Neural cell (in vitro differentiated cells): Measurements from ENCODE around the gene PSMA6. TPM values are rescaled to one million over a fixed set of nuclear protein-coding genes. Genes with fewer than 3 reads are reported as not detected.

Experiments
- H2AFZ ChIP-seq: fragments of 200-600, 300-800 bp; sonication (generic), shearing (Covaris generic); 2 replicates; pipeline ENCODE4 v1.6.0; 2014; ENCODE audit warnings: low read depth, mild to moderate bottlenecking, antibody characterized with exemption, low read length, moderate library complexity
- H3F3A ChIP-seq: fragments of 200-600 bp; shearing (Covaris generic); 2 replicates; pipeline ENCODE4 v1.6.1; 2016; ENCODE audit warnings: mild to moderate bottlenecking, moderate library complexity, mixed read lengths, antibody characterized with exemption, low read length; ENCODE audit not compliant: insufficient read depth, poor library complexity, severe bottlenecking
- H3K27ac ChIP-seq: fragments of 200-600, 300-800 bp; sonication (generic), shearing (Covaris generic); 2 replicates; pipeline ENCODE4 v1.5.1; 2014; ENCODE audit warnings: mild to moderate bottlenecking, low read length, moderate library complexity
- H3K27me3 ChIP-seq: fragments of 300-800, 200-600 bp; sonication (generic), shearing (Covaris generic); 2 replicates; pipeline ENCODE4 v1.6.0; 2014; ENCODE audit warnings: mild to moderate bottlenecking, low read depth, low read length, moderate library complexity; ENCODE audit not compliant: insufficient read depth
- H3K36me3 ChIP-seq: fragments of 300-800, 200-600 bp; sonication (generic), shearing (Covaris generic); 2 replicates; pipeline ENCODE4 v1.5.1; 2014; ENCODE audit warnings: mild to moderate bottlenecking, antibody characterized with exemption, low read length, moderate library complexity; ENCODE audit not compliant: insufficient read depth
- H3K4me2 ChIP-seq: fragments of 300-800, 200-600 bp; sonication (generic), shearing (Covaris generic); 2 replicates; pipeline ENCODE4 v1.6.0; 2014; ENCODE audit warnings: mild to moderate bottlenecking, low read length
- H3K4me3 ChIP-seq: fragments of 300-800, 200-600 bp; sonication (generic), shearing (Covaris generic); 2 replicates; pipeline ENCODE4 v1.5.1; 2014; ENCODE audit warnings: mild to moderate bottlenecking, low read length, moderate library complexity
- H3K79me2 ChIP-seq: fragments of 200-600 bp; shearing (Covaris generic); replicated peaks from 2 replicates; pipeline ENCODE4 v1.6.0; 2014; ENCODE audit warnings: mild to moderate bottlenecking, low read length, moderate library complexity; ENCODE audit not compliant: insufficient read depth
- H3K9ac ChIP-seq: fragments of 300-800, 200-600 bp; sonication (generic), shearing (Covaris generic); 2 replicates; pipeline ENCODE4 v1.6.1; 2016; ENCODE audit warnings: mild to moderate bottlenecking, low read length, mixed read lengths
- H3K9me2 ChIP-seq: fragments of 200-600 bp; shearing (Covaris generic); 2 replicates; pipeline ENCODE4 v1.6.1; 2016; ENCODE audit warnings: mild to moderate bottlenecking, low read length, mixed read lengths; ENCODE audit not compliant: insufficient read depth
- H3K9me3 ChIP-seq: fragments of 200-600, 300-800 bp; sonication (generic), shearing (Covaris generic); 2 replicates; pipeline ENCODE4 v1.6.1; 2016; ENCODE audit warnings: mild to moderate bottlenecking, mixed run types, low read length, moderate library complexity, mixed read lengths
- H4K20me1 ChIP-seq: fragments of 200-600 bp; shearing (Covaris generic); 2 replicates; pipeline ENCODE4 v1.6.1; 2016; ENCODE audit warnings: mild to moderate bottlenecking, mixed run types; ENCODE audit not compliant: insufficient read depth
- EP300 ChIP-seq: fragments of 450-650 bp; conservative IDR thresholded peaks from 2 replicates; pipeline ENCODE4 v1.6.1; 2014; ENCODE audit warnings: antibody characterized with exemption, mild to moderate bottlenecking, moderate library complexity; ENCODE audit not compliant: poor library complexity, severe bottlenecking
- EZH2 ChIP-seq: fragments of 200-600, 300-800 bp; shearing (Covaris generic), sonication (generic); IDR thresholded peaks from 2 replicates; pipeline ENCODE4 v1.6.1; 2014; ENCODE audit warnings: antibody characterized with exemption, low read length, borderline replicate concordance, mild to moderate bottlenecking; ENCODE audit not compliant: insufficient read depth, poor library complexity, severe bottlenecking
- MXI1 ChIP-seq: fragments of 450-650 bp; conservative IDR thresholded peaks from 2 replicates; pipeline ENCODE4 v1.6.1; 2014; ENCODE audit warnings: antibody characterized with exemption, mild to moderate bottlenecking; ENCODE audit not compliant: poor library complexity, severe bottlenecking
- POLR2AphosphoS5 ChIP-seq: IDR thresholded peaks from 2 replicates; pipeline ENCODE4 v1.6.1; 2012
- RAD21 ChIP-seq: fragments of 450-650 bp; conservative IDR thresholded peaks from 2 replicates; pipeline ENCODE4 v1.6.1; 2014; ENCODE audit warnings: antibody characterized with exemption, mild to moderate bottlenecking, moderate library complexity
- SMC3 ChIP-seq: fragments of 450-650 bp; conservative IDR thresholded peaks from 2 replicates; pipeline ENCODE4 v1.6.1; 2014; ENCODE audit warnings: antibody characterized with exemption, mild to moderate bottlenecking, moderate library complexity; ENCODE audit not compliant: poor library complexity
- TAF1 ChIP-seq: IDR thresholded peaks from 2 replicates; pipeline ENCODE4 v1.6.1; 2012; ENCODE audit warnings: low read depth
- polyA plus RNA-seq: library from polyadenylated mRNA; depleted of rRNA; stranded (reverse); fragments of >200 nt; gene quantifications from 2 replicates; pipeline ENCODE4 v1.2.3, GENCODE V29; 2014
- TF ChIP-seq, protein P1 (sequence below): fragments of 450-650 bp; IDR thresholded peaks from 2 replicates; pipeline ENCODE4 v1.5.1; 2014; ENCODE audit warnings: antibody characterized with exemption, mild to moderate bottlenecking, moderate library complexity; ENCODE audit not compliant: poor library complexity, severe bottlenecking
- TF ChIP-seq, protein P2 (sequence below): IDR thresholded peaks from 2 replicates; pipeline ENCODE4 v1.6.1; 2012; ENCODE audit warnings: borderline replicate concordance

The PSMA6 gene
- polyA plus RNA-seq, 1 donor from 2014 or later: 405 TPM

- H3K4me2 ChIP-seq: no peak overlapping the region
- no peaks in the 10 kb centered on the region for H3F3A ChIP-seq
- H3K27ac ChIP-seq: no peak overlapping the region
- H3K27me3 ChIP-seq: no peaks in the 10 kb centered on the region
- H3K36me3 ChIP-seq: no peaks in the 10 kb centered on the region
- no peak overlapping the region for H3K4me3 ChIP-seq
- H4K20me1 ChIP-seq: no peaks in the 10 kb centered on the region
- H2AFZ ChIP-seq: no peak overlapping the region
- TF ChIP-seq SMC3: no peak
- no peak for TF ChIP-seq EP300
- TF ChIP-seq EZH2: no peak
- TF ChIP-seq MXI1: no peak
- TF ChIP-seq, protein P1, sequence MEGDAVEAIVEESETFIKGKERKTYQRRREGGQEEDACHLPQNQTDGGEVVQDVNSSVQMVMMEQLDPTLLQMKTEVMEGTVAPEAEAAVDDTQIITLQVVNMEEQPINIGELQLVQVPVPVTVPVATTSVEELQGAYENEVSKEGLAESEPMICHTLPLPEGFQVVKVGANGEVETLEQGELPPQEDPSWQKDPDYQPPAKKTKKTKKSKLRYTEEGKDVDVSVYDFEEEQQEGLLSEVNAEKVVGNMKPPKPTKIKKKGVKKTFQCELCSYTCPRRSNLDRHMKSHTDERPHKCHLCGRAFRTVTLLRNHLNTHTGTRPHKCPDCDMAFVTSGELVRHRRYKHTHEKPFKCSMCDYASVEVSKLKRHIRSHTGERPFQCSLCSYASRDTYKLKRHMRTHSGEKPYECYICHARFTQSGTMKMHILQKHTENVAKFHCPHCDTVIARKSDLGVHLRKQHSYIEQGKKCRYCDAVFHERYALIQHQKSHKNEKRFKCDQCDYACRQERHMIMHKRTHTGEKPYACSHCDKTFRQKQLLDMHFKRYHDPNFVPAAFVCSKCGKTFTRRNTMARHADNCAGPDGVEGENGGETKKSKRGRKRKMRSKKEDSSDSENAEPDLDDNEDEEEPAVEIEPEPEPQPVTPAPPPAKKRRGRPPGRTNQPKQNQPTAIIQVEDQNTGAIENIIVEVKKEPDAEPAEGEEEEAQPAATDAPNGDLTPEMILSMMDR: no peak
- TF ChIP-seq TAF1: no peak
- TF ChIP-seq RAD21: no peak
- TF ChIP-seq, protein P2, sequence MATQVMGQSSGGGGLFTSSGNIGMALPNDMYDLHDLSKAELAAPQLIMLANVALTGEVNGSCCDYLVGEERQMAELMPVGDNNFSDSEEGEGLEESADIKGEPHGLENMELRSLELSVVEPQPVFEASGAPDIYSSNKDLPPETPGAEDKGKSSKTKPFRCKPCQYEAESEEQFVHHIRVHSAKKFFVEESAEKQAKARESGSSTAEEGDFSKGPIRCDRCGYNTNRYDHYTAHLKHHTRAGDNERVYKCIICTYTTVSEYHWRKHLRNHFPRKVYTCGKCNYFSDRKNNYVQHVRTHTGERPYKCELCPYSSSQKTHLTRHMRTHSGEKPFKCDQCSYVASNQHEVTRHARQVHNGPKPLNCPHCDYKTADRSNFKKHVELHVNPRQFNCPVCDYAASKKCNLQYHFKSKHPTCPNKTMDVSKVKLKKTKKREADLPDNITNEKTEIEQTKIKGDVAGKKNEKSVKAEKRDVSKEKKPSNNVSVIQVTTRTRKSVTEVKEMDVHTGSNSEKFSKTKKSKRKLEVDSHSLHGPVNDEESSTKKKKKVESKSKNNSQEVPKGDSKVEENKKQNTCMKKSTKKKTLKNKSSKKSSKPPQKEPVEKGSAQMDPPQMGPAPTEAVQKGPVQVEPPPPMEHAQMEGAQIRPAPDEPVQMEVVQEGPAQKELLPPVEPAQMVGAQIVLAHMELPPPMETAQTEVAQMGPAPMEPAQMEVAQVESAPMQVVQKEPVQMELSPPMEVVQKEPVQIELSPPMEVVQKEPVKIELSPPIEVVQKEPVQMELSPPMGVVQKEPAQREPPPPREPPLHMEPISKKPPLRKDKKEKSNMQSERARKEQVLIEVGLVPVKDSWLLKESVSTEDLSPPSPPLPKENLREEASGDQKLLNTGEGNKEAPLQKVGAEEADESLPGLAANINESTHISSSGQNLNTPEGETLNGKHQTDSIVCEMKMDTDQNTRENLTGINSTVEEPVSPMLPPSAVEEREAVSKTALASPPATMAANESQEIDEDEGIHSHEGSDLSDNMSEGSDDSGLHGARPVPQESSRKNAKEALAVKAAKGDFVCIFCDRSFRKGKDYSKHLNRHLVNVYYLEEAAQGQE: no peak
- TF ChIP-seq POLR2AphosphoS5: no peak
- H3K9ac ChIP-seq: no peak overlapping the region
- H3K79me2 ChIP-seq: peaks cover 76% of the 10 kb centered on the region
- no peaks in the 10 kb centered on the region for H3K9me3 ChIP-seq
- no peaks in the 10 kb centered on the region for H3K9me2 ChIP-seq
These were observed 9.8 kb downstream of the PSMA6 start for GRCh38 chr14:35301735-35302528.

GRCh38 chr14:35303149-35303935 is 11.2 kb downstream of the PSMA6 start:
- TF ChIP-seq TAF1 (no peak), MXI1 (no peak), SMC3 (no peak), EZH2 (no peak), RAD21 (no peak), EP300 (no peak), POLR2AphosphoS5 (no peak)
- TF ChIP-seq, protein P1: no peak
- TF ChIP-seq, protein P2: no peak
- Histone ChIP-seq H4K20me1 (no peaks in the 10 kb centered on the region), H3K79me2 (peaks cover 75% of the 10 kb centered on the region)

More at GRCh38 chr14:35303149-35303935, 11.2 kb downstream of the PSMA6 start:
- Histone ChIP-seq H3K9me2 (no peaks in the 10 kb centered on the region), H3K36me3 (no peaks in the 10 kb centered on the region), H3K4me3 (no peak overlapping the region), H2AFZ (no peak overlapping the region), H3K4me2 (no peak overlapping the region), H3K9ac (no peak overlapping the region), H3F3A (no peaks in the 10 kb centered on the region), H3K9me3 (no peaks in the 10 kb centered on the region), H3K27ac (no peak overlapping the region), H3K27me3 (no peaks in the 10 kb centered on the region)
